Stimulated activated naive CD8-positive, alpha-beta T cell treated with anti-CD3 and anti-CD28 coated beads, Interleukin-15, Interleukin-2, amounts not matched to agents 100 ng/mL and 50 ng/mL, for 24 hours (primary cell): ENCODE results near the gene CD160.

ENCODE experiments used
- H3K27ac Mint-ChIP-seq: one replicate; pipeline ENCODE4 v1.8.0; 2021; ENCODE audit warnings: mild to moderate bottlenecking, mixed read lengths
- H3K27me3 Mint-ChIP-seq: one replicate; pipeline ENCODE4 v1.8.0; 2021; ENCODE audit warnings: mixed read lengths
- H3K36me3 Mint-ChIP-seq: one replicate; pipeline ENCODE4 v1.8.0; 2021; ENCODE audit warnings: low read depth, mixed read lengths
- H3K4me1 Mint-ChIP-seq: one replicate; pipeline ENCODE4 v1.8.0; 2021; ENCODE audit warnings: low read depth, mixed read lengths
- H3K4me3 Mint-ChIP-seq: one replicate; pipeline ENCODE4 v1.8.0; 2021; ENCODE audit warnings: mild to moderate bottlenecking, mixed read lengths
- H3K9me3 Mint-ChIP-seq: one replicate; pipeline ENCODE4 v1.8.0; 2021; ENCODE audit warnings: mixed read lengths

The CD160 gene

DNA sequence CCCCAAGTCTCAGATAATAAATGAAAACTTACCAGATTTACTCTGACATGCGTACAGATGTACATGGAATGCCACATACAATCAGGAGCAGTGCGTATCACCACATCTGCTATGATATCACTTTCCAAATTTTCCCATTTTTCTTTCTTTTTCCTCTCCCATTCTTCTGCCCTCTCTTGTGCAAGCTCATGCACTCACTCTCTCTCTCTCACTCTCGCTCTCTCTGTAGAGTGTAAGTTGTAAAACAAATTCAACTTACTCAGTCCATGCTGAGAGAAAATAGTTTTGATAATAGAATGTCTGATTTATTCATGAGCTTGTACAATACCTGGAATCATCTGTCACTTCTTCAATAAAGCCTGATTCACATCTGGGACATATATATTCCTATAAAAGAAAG, 69.3 kb downstream of the CD160 start:
- Mint-ChIP-seq H3K9me3 (no peaks in the 10 kb centered on the region), H3K27ac (no peak overlapping the region), H3K36me3 (peaks cover 38% of the 10 kb centered on the region), H3K4me1 (peaks cover 33% of the 10 kb centered on the region), H3K27me3 (no peaks in the 10 kb centered on the region), H3K4me3 (no peak overlapping the region)
